ENCODE results near the gene TTLL11. TPM values are rescaled to one million over a fixed set of nuclear protein-coding genes. Genes with fewer than 3 reads are reported as not detected.

The TTLL11 gene
- total and polyA plus RNA-seq, 4 donors: 1.4 to 4.5 (median 3.6) TPM

DNA sequence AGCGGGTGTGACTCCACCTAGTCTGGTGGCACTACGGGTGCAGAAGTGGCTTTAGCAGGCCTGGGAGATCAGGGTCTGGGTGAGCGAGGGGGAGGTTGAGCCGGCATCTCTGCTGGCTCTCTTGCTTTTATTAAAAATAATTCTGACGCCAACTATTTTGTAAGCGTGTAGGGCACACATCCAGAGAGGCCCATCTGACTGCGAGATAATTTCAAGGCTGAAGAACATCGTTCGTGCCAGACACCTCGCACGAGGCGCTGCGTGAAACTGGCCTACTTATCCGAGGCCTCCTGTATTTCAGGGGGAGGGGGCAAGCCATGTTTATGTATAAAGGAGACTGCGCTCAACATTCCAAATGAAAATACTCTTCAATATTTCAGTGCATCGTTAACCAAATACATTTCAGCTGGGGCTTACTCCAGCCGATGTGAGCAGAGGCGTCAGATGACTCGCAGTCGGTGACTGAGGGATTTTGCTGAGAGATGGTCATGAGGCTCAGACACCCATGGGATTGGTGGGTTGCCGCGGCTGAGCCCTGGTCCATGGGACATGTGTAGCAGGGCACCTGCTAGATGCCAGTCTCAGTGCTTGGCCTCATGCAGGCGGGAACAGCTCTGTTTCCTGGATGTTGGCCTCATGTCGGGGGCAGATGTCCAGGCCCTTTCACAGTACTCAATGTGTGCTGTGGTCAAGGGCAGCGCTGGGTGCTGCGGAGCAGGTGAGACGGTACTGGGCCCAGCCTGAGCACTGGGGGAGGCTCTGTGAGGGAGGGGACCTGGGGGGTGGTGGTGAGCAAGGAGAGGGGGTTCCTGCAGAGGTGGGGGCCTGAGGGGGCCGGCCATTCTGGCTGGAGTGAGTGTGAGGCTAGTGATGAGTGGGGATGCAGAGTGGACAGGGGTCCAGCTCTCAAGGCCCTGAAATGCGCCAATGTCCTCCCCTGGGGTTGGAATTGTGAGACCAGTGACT lies 240.2 kb downstream of the TTLL11 start:
- DNase-seq (ENCODE audit: low spot score): no peak
- TF ChIP-seq, protein P1, sequence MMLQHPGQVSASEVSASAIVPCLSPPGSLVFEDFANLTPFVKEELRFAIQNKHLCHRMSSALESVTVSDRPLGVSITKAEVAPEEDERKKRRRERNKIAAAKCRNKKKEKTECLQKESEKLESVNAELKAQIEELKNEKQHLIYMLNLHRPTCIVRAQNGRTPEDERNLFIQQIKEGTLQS (IDR thresholded peaks at IDR 0.05): no peak
- TF ChIP-seq YY1 (IDR thresholded peaks at IDR 0.05): no peak
- no peak for TF ChIP-seq HNF4A (conservative IDR thresholded peaks at IDR 0.05)
- no peak for TF ChIP-seq RAD21 (IDR thresholded peaks at IDR 0.05)
- TF ChIP-seq, protein P2, sequence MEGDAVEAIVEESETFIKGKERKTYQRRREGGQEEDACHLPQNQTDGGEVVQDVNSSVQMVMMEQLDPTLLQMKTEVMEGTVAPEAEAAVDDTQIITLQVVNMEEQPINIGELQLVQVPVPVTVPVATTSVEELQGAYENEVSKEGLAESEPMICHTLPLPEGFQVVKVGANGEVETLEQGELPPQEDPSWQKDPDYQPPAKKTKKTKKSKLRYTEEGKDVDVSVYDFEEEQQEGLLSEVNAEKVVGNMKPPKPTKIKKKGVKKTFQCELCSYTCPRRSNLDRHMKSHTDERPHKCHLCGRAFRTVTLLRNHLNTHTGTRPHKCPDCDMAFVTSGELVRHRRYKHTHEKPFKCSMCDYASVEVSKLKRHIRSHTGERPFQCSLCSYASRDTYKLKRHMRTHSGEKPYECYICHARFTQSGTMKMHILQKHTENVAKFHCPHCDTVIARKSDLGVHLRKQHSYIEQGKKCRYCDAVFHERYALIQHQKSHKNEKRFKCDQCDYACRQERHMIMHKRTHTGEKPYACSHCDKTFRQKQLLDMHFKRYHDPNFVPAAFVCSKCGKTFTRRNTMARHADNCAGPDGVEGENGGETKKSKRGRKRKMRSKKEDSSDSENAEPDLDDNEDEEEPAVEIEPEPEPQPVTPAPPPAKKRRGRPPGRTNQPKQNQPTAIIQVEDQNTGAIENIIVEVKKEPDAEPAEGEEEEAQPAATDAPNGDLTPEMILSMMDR (IDR thresholded peaks at IDR 0.05; ENCODE audit: low read depth, low read length, missing input control): no peak
- TF ChIP-seq EGR1 (IDR thresholded peaks at IDR 0.05; ENCODE audit: low read depth in 2 of 2): no peak
- TF ChIP-seq, protein P3, sequence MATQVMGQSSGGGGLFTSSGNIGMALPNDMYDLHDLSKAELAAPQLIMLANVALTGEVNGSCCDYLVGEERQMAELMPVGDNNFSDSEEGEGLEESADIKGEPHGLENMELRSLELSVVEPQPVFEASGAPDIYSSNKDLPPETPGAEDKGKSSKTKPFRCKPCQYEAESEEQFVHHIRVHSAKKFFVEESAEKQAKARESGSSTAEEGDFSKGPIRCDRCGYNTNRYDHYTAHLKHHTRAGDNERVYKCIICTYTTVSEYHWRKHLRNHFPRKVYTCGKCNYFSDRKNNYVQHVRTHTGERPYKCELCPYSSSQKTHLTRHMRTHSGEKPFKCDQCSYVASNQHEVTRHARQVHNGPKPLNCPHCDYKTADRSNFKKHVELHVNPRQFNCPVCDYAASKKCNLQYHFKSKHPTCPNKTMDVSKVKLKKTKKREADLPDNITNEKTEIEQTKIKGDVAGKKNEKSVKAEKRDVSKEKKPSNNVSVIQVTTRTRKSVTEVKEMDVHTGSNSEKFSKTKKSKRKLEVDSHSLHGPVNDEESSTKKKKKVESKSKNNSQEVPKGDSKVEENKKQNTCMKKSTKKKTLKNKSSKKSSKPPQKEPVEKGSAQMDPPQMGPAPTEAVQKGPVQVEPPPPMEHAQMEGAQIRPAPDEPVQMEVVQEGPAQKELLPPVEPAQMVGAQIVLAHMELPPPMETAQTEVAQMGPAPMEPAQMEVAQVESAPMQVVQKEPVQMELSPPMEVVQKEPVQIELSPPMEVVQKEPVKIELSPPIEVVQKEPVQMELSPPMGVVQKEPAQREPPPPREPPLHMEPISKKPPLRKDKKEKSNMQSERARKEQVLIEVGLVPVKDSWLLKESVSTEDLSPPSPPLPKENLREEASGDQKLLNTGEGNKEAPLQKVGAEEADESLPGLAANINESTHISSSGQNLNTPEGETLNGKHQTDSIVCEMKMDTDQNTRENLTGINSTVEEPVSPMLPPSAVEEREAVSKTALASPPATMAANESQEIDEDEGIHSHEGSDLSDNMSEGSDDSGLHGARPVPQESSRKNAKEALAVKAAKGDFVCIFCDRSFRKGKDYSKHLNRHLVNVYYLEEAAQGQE (IDR thresholded peaks at IDR 0.05): no peak
- TF ChIP-seq JUND (IDR thresholded peaks at IDR 0.05): no peak
- TF ChIP-seq TAF1 (conservative IDR thresholded peaks at IDR 0.05): no peak
- no peak for TF ChIP-seq RXRA (IDR thresholded peaks at IDR 0.05)
- TF ChIP-seq FOXA1 (IDR thresholded peaks at IDR 0.05): no peak
- TF ChIP-seq, protein P4, sequence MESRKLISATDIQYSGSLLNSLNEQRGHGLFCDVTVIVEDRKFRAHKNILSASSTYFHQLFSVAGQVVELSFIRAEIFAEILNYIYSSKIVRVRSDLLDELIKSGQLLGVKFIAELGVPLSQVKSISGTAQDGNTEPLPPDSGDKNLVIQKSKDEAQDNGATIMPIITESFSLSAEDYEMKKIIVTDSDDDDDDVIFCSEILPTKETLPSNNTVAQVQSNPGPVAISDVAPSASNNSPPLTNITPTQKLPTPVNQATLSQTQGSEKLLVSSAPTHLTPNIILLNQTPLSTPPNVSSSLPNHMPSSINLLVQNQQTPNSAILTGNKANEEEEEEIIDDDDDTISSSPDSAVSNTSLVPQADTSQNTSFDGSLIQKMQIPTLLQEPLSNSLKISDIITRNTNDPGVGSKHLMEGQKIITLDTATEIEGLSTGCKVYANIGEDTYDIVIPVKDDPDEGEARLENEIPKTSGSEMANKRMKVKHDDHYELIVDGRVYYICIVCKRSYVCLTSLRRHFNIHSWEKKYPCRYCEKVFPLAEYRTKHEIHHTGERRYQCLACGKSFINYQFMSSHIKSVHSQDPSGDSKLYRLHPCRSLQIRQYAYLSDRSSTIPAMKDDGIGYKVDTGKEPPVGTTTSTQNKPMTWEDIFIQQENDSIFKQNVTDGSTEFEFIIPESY (IDR thresholded peaks at IDR 0.05): no peak
- no peak for TF ChIP-seq GABPA (IDR thresholded peaks at IDR 0.05 in 1 of 2, conservative IDR thresholded peaks at IDR 0.05 in 1 of 2)
- no peak for TF ChIP-seq NR2F2 (IDR thresholded peaks at IDR 0.05)
- Histone ChIP-seq H3K9me3 (ENCODE audit: control insufficient read depth in 4 of 4, low read length in 3 of 4) (peaks cover 0 to 3% (median under 1%) of the 10 kb centered on the region in 4 donors), H3K27me3 (ENCODE audit: control insufficient read depth in 4 of 4, insufficient read depth in 4 of 4, low read length in 3 of 4) (no peaks in the 10 kb centered on the region), H3K9ac (ENCODE audit: low read depth in 1 of 2, low read length in 2 of 2) (no peak overlapping the region), H3K4me3 (ENCODE audit: low read depth in 1 of 3, low read length in 3 of 3) (no peak overlapping the region), H3K36me3 (ENCODE audit: control insufficient read depth in 4 of 4, insufficient read depth in 3 of 4, low read depth in 1 of 4, low read length in 3 of 4) (no peaks in the 10 kb centered on the region), H3K27ac (ENCODE audit: low read depth in 1 of 2, low read length in 2 of 2) (no peak overlapping the region), H3K4me1 (ENCODE audit: control insufficient read depth in 4 of 4, insufficient read depth in 4 of 4, low read length in 3 of 4) (no peaks in the 10 kb centered on the region)
- 94% methylated on average over 29 of the region's 29 CpGs for WGBS
